Mononuclear cell (primary cell): ENCODE data around the gene KCNAB2. TPM values are rescaled to one million over a fixed set of nuclear protein-coding genes. Genes with fewer than 3 reads are reported as not detected.

Experiments used
- H3K27me3 ChIP-seq: 2 replicates; pipeline ENCODE4 v1.6.0; 2011; ENCODE audit warnings: low read length, control low read depth; ENCODE audit not compliant: insufficient read depth
- H3K4me1 ChIP-seq: 2 replicates; pipeline ENCODE4 v1.5.1; 2011; ENCODE audit warnings: mild to moderate bottlenecking, low read length, control low read depth; ENCODE audit not compliant: insufficient read depth
- H3K4me3 ChIP-seq: 2 replicates; pipeline ENCODE4 v1.5.1; 2011; ENCODE audit warnings: mild to moderate bottlenecking, low read length, moderate library complexity
- H3K9me3 ChIP-seq: 2 replicates; pipeline ENCODE4 v1.5.1; 2011; ENCODE audit warnings: low read depth, mild to moderate bottlenecking, control low read depth, low read length
- total RNA-seq: library from RNA; depleted of rRNA; stranded (reverse); fragments of >200 nt; gene quantifications from one replicate; pipeline ENCODE4 v1.2.3, GENCODE V29; 2012

The KCNAB2 gene
- total RNA-seq, 1 donor, result 66.3 TPM

DNA sequence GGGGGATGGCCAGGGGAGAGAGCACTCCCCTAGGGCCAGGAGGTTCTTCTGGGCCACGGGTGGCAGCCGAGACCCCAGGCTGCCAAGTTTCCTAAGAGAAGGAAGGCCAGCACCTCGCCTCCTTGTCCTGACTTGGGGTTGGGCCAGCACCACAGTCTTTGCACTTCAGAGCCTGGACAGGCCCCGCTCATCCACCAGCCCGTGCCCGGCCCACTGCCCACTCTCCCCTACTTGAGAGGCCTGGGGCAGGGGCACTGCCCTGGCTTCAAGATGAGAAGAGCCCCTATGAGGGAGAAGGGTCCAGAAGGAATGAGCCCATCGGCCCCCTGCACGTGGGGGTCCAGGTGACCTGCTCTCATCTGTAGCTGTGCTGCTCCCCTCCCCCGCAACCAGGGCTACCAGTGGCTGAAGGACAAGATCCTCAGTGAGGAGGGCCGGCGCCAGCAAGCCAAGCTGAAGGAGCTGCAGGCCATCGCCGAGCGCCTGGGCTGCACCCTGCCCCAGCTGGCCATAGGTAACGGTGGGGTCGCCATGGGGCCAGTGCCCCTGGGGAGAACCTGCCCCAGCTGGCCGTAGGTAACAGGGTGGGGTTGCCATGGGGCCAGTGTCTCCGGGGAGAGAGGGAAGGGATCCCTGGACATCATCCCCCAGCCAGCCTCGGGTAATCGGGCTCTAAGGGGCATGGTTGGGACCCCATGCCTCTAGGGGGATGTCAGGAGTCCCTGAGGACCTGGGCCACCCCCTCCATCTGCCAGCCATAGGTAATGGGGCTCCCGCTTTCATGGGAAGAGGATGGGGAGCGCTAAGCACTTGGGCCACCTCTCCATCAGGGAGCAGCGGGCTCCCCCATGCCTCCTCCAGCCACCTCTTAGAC, 50.8 kb downstream of the KCNAB2 start:
- Histone ChIP-seq H3K27me3 (no peaks in the 10 kb centered on the region), H3K9me3 (no peaks in the 10 kb centered on the region), H3K4me3 (no peak overlapping the region), H3K4me1 (no peaks in the 10 kb centered on the region)

DNA sequence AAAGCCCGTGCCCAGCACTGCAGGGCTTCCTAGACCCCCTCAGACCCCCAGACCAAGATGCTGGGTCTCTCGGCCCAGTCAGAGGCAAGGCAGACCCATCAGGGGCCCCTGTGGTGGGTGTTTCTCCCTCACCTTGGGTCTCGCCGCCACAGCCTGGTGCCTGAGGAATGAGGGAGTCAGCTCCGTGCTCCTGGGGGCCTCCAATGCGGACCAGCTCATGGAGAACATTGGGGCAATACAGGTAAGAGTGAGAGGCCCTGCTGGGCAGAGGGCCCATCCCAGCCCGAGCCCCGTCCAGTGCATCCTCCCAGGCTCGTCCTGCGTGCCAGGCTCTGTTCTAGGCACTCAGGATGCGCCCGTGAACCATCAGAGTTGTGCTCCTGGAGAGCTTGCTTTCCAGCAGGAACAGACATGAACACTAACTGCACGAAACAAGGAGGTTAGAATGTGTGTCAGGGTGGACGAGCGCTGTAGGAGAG, 51.5 kb downstream of the KCNAB2 start:
- H3K27me3 ChIP-seq, result no peaks in the 10 kb centered on the region

DNA sequence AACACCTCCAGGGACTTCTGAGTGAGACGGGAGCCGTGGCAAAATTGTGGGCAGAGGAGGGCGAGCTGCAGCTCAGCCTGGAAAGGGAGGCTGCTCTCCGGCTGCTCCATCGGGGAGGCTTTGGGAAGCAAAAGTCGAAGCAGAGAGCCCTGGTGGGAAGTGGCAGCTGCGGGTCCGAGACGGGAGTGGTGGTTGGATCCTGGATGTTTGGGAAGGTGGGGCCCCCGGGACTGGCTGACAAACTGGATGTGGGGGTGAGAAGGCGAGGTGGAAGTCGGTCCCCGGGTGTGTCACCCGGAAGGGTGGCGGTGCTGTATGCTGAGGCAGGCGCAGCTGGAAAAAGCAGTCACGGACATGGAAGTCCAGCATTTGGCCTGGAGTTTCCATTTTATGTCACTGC, 52.1 kb downstream of the KCNAB2 start:
- H3K9me3 ChIP-seq, result no peaks in the 10 kb centered on the region
- H3K4me3 ChIP-seq, result no peak overlapping the region
- no peaks in the 10 kb centered on the region for H3K4me1 ChIP-seq
- no peaks in the 10 kb centered on the region for H3K27me3 ChIP-seq

More for the DNA sequence above, 51.5 kb downstream of the KCNAB2 start:
- Histone ChIP-seq H3K9me3 (no peaks in the 10 kb centered on the region), H3K4me3 (no peak overlapping the region), H3K4me1 (no peaks in the 10 kb centered on the region)

DNA sequence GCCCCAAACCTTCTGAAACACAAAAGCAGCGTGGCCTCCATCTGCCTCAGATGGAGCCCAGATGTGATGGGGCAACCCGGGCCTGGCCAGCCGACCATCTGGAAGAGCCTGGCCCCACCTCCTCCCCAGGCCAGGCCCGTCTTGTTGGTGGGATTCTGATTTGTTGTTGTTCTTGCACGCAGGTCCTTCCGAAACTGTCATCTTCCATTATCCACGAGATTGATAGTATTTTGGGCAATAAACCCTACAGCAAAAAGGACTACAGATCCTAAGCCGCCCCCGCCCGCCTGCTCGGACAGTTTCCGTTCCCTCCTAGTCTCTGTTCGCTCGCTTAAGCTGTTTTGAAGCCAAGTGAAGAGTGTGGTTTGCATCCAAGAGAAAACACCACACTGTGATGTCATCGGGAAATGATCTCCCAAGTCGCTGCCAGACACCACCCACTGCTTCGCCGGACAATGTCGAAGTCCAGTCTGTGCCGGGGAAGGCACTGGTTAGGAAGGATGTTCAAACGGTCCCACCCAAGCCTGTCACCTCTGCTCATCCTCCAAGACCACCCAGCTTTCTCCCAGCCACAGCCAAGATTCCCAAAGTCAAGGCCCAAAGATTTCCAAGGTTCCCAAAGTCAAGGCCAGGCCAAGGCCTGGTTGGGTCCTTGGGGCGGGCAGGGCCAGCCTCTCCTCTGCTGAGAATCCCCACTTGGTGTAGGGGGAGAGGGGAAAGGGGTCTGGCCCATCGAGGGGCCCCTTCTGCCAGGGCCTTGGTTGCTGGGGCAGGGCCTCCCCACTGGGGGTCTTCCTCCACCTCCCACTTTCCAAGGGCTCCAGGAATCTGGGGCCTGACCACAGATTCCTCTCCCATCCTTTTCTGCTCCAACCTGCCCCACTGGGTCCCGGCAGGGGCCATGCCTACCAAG, 52.9 kb downstream of the KCNAB2 start:
- no peak overlapping the region for H3K4me3 ChIP-seq
- no peaks in the 10 kb centered on the region for H3K4me1 ChIP-seq
- no peaks in the 10 kb centered on the region for H3K27me3 ChIP-seq
- H3K9me3 ChIP-seq, result no peaks in the 10 kb centered on the region

DNA sequence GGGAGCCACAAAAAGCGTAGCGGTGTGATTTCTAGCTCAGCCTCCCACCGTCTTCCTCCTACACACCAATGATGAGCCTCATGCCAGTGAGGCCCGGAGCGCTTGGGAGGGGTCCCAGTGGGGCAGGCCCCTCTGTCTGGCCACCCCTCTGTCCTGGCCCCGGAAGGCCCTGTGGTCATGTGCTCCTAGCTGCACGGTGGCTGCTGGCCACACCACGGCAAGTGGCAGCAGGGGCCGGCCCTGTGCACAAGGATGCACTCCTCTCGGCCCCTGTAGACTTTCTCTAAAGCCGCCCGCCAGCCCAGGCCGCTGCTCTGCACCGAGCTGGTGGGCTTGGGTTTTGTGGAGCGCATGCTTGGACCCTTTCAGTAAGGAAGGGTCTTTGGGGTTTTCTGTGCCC, 53.6 kb downstream of the KCNAB2 start:
- no peak overlapping the region for H3K4me3 ChIP-seq
- no peaks in the 10 kb centered on the region for H3K27me3 ChIP-seq
- H3K4me1 ChIP-seq, result no peaks in the 10 kb centered on the region
- no peaks in the 10 kb centered on the region for H3K9me3 ChIP-seq

DNA sequence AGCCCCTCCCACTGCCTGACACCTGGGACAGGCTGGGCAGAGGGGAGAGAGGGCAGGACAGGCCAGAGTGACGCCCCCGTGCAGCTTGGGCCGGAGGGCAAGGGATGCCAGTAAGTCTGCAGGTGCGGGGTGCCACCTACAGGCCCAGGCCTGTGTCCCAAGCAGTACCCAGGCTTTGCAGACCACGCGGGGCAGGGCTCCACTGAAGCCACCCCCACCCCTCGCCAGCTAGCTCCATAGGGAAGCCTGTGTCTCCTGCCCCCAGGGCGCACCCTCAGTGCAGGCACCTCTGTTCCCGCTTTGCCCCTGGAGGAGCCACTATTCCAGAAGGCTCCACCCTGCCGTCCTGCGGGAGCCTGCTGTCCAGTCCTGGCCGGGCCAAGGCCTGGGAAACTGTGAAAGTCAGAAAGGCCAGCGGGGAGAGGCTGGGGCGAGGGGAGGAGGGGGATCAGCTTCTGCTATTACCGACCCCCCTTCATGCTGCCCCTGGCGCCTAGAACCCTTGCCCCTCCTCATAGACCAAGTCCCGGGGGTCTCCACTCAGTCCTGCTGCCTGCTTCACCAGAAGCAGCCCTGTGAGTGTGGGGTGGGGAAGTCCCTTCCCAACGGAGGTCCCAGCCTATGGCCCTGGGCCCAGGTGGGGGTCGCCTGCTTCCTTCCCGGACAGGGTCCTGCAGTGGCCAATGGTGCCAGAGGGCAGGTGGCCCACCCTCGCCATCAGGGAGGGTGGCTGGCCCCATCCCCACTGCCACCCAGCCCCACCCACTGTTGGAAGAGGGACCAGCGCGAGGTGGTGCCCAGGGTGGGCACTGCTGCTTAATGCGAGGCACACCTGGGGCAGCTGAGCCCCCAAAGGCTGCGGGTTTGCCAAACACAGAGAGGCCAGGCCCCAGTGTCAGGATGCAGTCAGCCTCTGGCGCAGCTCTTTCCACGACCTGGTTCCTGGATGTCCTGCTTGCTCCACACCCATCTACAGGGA, 54.4 kb downstream of the KCNAB2 start:
- Histone ChIP-seq H3K9me3 (no peaks in the 10 kb centered on the region), H3K4me1 (no peaks in the 10 kb centered on the region), H3K27me3 (no peaks in the 10 kb centered on the region), H3K4me3 (no peak overlapping the region)

DNA sequence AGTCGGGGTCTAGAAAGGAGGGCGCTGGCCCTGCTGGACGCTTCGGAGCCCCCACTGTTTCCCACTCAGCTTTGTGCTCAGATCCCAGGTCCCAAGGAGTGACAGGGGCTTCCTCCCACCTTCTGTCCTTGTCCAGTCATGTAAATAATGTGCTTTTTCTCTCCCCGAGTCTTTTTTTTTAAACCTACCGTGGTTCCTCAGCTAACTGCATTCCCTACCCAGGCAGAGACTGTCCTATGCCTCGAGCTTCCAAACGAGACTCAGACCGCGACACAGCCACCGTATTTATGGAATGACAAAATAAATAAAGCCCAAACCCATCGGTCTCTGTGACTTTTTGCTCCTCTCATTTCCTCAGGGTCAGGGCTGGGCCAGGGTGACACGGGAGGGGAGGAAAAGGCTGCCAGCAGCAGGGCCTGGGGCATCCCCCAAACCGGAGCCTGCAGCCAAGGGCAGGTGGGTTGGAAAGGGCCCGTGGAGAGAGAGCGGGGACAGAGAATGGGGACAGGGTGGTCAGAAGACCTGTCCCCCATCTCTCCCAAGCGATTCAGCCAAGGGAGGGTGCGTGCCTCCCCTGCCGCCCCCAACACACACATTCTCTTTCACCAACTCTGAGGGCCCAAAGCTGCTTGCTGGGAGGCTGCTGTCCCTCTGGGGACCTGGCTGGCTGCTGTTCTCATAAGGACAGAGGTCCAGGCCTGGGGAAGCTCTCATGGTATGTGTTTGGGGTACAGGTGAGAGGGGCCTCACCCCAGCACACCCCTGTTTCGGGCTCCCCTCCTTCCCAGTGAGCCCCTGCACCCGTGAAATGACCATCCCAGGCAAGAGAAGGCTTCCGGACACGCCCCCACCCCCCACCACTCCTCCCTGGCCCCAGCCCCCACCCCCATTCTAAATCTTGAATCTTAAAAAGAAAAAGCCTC, 55.4 kb downstream of the KCNAB2 start:
- Histone ChIP-seq H3K4me3 (no peak overlapping the region), H3K9me3 (no peaks in the 10 kb centered on the region)

DNA sequence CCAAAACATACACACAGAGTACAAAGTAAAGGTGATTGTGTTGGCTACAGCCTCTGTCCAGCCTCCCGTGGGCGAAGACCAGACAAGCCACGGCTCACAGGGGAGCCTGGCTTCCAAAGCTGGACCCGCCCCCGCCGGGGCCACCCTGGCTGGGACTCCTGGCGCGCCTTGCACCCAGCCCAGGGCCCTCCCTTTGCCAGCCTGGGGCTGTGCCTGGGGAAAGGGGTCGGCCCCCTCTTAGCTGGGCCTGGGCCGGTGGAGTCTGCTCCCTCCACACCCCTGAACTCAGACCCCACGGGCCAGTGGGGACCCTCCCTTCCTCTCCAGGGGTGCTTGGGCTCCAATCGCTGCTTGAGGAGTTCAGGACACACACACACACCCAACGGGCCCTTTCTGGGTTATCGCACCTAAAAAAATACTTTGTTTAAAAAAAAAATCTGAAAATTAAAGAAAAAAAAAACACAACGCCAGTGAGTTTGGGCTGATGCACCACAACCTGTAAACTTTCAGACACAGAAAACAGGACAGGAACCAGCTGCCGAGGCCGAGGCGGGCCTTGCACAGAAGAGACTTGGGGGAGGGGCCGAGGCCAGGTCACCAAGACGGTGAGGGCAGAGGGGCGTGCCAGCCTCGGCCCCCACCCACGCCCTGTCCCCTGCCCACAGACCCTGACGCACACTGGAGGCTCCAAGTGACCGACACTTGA, 56.3 kb downstream of the KCNAB2 start:
- Histone ChIP-seq H3K4me3 (no peak overlapping the region), H3K9me3 (no peaks in the 10 kb centered on the region), H3K4me1 (no peaks in the 10 kb centered on the region), H3K27me3 (no peaks in the 10 kb centered on the region)

More for the DNA sequence above, 55.4 kb downstream of the KCNAB2 start:
- no peaks in the 10 kb centered on the region for H3K27me3 ChIP-seq
- no peaks in the 10 kb centered on the region for H3K4me1 ChIP-seq

DNA sequence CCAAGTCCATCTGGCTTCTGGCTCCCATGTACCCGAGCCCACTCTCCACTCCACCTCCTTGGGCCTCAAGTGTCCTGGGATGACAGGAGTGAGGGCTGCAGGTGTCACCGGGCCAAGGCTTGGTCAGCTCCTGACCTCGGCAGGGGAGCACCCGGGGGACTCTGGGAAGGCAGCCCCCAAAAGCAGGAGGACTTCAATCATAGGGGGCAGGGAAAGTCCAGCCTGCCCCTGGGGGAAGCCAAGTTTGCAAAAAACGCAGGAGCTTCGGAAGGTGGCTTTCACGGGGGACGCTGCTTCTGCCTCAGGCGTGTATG, 56.8 kb downstream of the KCNAB2 start:
- Histone ChIP-seq H3K4me1 (no peaks in the 10 kb centered on the region), H3K27me3 (no peaks in the 10 kb centered on the region), H3K4me3 (no peak overlapping the region), H3K9me3 (no peaks in the 10 kb centered on the region)

DNA sequence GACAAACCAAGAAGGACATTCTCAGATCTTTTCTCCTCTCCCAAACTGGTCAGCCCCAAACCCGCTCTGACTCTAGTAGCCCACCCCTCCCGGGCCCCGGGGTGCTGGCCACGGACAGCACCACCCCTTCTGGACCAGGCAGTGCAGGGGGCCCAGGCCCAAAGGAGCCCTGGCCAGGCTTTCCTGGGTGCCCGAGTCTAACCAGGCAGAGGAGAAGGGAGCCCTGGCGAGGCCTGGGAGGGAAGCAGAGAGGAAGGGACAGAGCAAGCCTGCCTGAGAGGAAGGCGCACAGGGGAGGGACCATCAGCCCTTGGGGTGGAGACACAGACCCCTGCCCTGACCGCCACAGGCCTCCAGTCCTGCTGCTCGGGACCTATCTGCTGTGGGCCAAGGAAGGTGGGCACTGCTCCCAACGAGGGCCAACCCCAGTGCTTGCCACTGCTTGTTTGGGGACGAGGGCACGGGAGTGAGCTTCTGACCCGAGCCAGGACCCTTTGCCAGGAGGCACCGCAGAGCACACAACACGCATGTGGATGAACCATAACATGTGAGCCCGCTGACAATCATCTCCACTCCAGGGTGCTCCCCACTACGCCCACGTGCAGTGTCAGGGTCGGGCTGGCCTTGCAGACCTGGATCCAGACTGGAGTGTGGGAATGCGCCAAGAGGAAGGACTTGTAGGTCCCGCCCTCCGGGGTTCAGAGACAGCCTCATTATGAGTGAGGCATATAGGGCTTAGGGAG, 57.6 kb downstream of the KCNAB2 start:
- H3K4me3 ChIP-seq, result no peak overlapping the region
- H3K27me3 ChIP-seq, result no peaks in the 10 kb centered on the region
- H3K9me3 ChIP-seq, result no peaks in the 10 kb centered on the region
- H3K4me1 ChIP-seq, result no peaks in the 10 kb centered on the region

DNA sequence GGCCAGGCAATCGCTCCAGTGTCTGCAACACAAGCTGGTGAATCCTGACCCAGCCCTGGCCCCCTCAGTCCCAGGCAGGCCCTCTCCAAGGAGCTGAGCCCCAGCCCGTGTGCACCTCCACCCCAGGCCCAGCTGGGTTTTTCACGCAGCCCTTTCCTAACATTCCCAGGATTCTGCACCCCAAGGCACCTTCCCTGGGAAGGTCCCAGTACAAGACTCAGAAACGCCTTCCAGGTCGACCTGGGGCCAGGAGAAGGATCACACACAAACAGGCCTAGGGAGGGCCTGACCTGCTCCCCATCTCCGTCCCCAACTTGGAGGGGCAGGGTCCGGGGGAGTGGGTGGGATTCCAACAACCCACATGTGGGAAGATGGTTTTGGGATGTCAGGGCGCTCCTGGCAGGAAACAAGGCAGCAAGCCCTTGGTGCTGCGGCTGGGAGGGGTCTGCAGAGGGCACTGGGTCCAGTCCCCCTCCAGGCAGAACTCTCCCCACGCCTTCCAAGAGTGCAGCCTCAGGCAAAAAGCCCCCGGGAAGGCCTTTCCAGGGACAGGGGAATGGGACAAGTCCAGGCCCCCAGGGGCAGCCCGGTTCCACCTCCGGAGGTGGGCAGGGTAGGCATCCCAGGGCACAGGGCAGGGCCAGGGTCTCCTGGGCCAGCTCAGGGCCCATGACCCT, 58.3 kb downstream of the KCNAB2 start:
- Histone ChIP-seq H3K27me3 (no peaks in the 10 kb centered on the region), H3K4me1 (no peaks in the 10 kb centered on the region), H3K9me3 (no peaks in the 10 kb centered on the region), H3K4me3 (no peak overlapping the region)

DNA sequence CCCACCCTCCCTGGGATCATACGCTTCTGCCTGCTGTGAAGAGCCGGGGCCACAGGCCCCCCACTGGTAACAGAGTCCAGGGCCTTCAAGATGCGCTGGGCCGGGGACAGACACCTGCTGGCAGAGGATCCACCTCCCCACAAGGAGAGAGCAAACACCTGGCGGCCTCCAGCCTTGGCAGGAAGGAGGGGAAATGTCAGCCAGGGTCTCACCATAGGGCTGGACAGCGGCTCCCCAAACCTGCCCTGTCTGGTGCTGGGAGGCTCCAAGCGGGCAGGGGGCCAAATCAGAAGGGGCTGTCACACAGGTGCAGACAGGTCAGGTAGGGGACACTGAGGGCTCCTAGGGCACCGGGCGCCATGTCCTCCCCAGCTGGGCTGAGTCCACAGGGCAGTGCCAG, 58.9 kb downstream of the KCNAB2 start:
- no peaks in the 10 kb centered on the region for H3K9me3 ChIP-seq
- no peak overlapping the region for H3K4me3 ChIP-seq
- H3K4me1 ChIP-seq, result no peaks in the 10 kb centered on the region
- no peaks in the 10 kb centered on the region for H3K27me3 ChIP-seq
